ENCODE measurements around the gene EXOC3L1.

EXOC3L1 gene

GRCh38 chr16:67148221-67148620 lies 41.7 kb downstream of the EXOC3L1 start:
- no peak for DNase-seq (ENCODE audit: extremely low read depth, low read depth)
- TF ChIP-seq CTCF (IDR thresholded peaks at IDR 0.05; ENCODE audit: low read depth, low read length): no peak

GRCh38 chr16:67147437-67148140 lies 42.3 kb downstream of the EXOC3L1 start:
- no peak for TF ChIP-seq CTCF (IDR thresholded peaks at IDR 0.05; ENCODE audit: low read depth, low read length)
- DNase-seq (ENCODE audit: extremely low read depth, low read depth): no peak

GRCh38 chr16:67146523-67147357 lies 43.2 kb downstream of the EXOC3L1 start:
- no peak for DNase-seq (ENCODE audit: extremely low read depth, low read depth)
- no peak; the same call in 1 of the 2 replicates for TF ChIP-seq CTCF (IDR thresholded peaks at IDR 0.05; ENCODE audit: low read depth, low read length)

- no peak for DNase-seq (ENCODE audit: extremely low read depth, low read depth)
- TF ChIP-seq CTCF (IDR thresholded peaks at IDR 0.05; ENCODE audit: low read depth, low read length): no peak
These were observed 44.2 kb downstream of the EXOC3L1 start for GRCh38 chr16:67145746-67146145.

GRCh38 chr16:67144943-67145342 lies 45.0 kb downstream of the EXOC3L1 start:
- no peak for TF ChIP-seq CTCF (IDR thresholded peaks at IDR 0.05; ENCODE audit: low read depth, low read length)
- DNase-seq (ENCODE audit: extremely low read depth, low read depth): no peak

GRCh38 chr16:67142342-67142741 lies 47.6 kb downstream of the EXOC3L1 start:
- TF ChIP-seq CTCF (IDR thresholded peaks at IDR 0.05; ENCODE audit: low read depth, low read length): no peak
- no peak for DNase-seq (ENCODE audit: extremely low read depth, low read depth)

- TF ChIP-seq CTCF (IDR thresholded peaks at IDR 0.05; ENCODE audit: low read depth, low read length): no peak
- no peak for DNase-seq (ENCODE audit: extremely low read depth, low read depth)
These were observed 48.5 kb downstream of the EXOC3L1 start for GRCh38 chr16:67141391-67141790.

All from AG09319 (cell line).